ENCODE data around the gene DNTT. TPM values are rescaled to one million over a fixed set of nuclear protein-coding genes. Genes with fewer than 3 reads are reported as not detected.
A peak's percentile ranks its signal among the peaks of the same experiment; 100 is the strongest.

Gene DNTT
- total RNA-seq, 2 experiments from 2014 or later, result not detected

DNA sequence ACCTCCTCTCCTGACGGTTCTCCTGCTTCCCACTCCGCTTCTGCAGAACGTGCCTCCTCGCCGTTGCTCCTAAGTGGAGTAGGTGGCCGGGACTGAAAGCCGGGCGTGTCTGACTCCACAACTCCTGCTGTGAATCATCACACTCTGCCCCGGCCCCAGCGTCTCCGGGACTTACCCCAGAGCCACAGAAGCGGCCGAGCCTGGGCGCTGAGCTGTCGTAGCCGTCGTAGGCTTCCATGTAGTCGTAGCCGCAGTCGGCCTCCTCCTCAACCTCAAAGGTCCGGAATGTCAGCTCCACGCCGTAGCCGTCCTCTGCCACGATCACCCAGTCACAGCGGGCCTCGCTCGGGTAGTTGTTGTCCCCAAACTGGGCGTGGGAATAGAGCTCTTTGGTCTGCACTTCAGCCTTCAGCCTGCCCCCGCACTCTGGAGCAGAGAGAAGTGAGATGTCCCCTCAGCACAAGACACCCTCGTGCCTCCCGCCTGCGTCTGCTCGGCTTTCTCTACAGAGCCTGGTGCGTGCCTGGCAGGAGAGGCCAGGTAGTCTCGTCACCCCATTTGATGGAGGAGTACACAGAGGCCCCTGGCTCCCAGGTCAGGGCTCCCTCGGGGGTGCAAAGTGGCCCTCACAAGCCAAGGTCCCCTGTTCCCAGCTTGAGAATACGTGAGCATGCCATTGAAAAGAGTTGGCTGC, 65.8 kb downstream of the DNTT start:
- Mint-ChIP-seq H3K36me3 (ENCODE audit: low read depth) (no peaks in the 10 kb centered on the region), H3K4me1 (peaks cover 8% of the 10 kb centered on the region), H3K27ac (no peak overlapping the region), H3K9me3 (no peaks in the 10 kb centered on the region), H3K27me3 (peaks cover 16% of the 10 kb centered on the region), H3K4me3 (no peak overlapping the region)
- no peak for DNase-seq
- ChIA-PET CTCF (interaction anchor here (0.9 to 2.4 kb wide), 12 partner anchors 8 to 361 kb away, joined by 3 to 10 read pairs (median 4); partner anchors contain the start of genes OPALIN and TLL2), POLR2A (no interaction called here)

DNA sequence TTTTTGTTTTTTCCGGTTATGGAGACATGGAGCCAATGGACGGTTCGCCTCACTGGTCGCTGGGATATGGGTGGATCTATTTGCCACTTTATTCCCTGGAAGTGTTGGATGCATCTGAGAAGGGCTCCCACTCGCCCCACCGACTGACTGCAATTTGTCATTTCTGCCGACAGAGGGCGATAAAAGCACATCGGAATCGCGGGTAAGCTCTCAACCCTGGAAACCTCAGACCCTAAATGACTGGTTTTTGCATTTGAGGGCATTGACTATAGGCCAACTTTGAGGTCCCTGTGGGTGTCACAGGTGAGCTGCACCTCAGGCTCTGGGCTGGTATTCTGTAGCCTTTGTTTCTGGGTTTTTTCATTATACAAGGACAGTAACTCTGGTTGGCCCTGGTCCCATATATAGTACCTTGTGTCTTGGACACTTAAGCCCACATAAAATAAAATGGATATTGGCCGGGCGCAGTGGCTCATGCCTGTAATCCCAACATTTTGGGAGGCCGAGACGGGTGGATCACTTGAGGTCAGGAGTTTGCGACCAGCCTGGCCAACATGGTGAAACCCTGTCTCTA, 66.4 kb downstream of the DNTT start:
- Mint-ChIP-seq H3K9me3 (no peaks in the 10 kb centered on the region), H3K27me3 (peaks cover 21% of the 10 kb centered on the region), H3K36me3 (ENCODE audit: low read depth) (no peaks in the 10 kb centered on the region), H3K4me1 (peaks cover 13% of the 10 kb centered on the region), H3K27ac (no peak overlapping the region), H3K4me3 (no peak overlapping the region)
- POLR2A ChIA-PET, result no interaction called here
- peak; percentile 48 for DNase-seq
- CTCF ChIA-PET, result interaction anchor here (0.7 to 2.4 kb wide), 16 partner anchors 8 to 683 kb away, joined by 3 to 10 read pairs (median 3); partner anchors contain the start of genes OPALIN and TLL2

DNA sequence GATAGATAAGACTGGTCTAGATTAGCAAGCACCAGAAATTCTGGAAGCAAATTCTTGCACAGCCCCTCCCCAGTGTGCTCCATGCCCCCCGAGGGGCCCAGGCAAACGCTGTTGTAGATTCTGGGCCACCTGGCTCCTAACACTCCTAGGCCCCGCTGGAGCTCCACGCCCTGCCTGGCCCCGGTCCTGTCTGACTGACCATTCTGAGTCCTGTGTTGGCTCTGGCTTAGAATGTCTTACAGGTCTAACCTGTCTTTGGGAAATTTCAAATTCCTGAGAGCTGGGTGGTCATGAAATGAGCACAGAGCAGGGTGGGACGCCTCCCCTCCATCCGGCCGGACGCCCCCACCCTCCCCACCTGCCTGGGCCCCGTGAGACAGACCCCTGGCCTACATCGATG, 67.1 kb downstream of the DNTT start:
- CTCF ChIA-PET, result interaction anchor here (0.7 to 2.4 kb wide), 7 partner anchors 8 to 683 kb away, joined by 3 to 10 read pairs (median 4); no protein-coding TSS in a partner anchor
- no peaks in the 10 kb centered on the region for H3K9me3 Mint-ChIP-seq
- peaks cover 25% of the 10 kb centered on the region for H3K27me3 Mint-ChIP-seq
- POLR2A ChIA-PET, result no interaction called here
- peaks cover 14% of the 10 kb centered on the region for H3K4me1 Mint-ChIP-seq
- H3K4me3 Mint-ChIP-seq, result no peak overlapping the region
- H3K36me3 Mint-ChIP-seq (ENCODE audit: low read depth), result no peaks in the 10 kb centered on the region
- DNase-seq, result no peak
- no peak overlapping the region for H3K27ac Mint-ChIP-seq

GRCh38 chr10:96374004-96374403, 69.8 kb downstream of the DNTT start:
- Mint-ChIP-seq H3K27ac (no peak overlapping the region), H3K9me3 (no peaks in the 10 kb centered on the region), H3K4me3 (no peak overlapping the region), H3K4me1 (peaks cover 14% of the 10 kb centered on the region), H3K36me3 (ENCODE audit: low read depth) (no peaks in the 10 kb centered on the region), H3K27me3 (peaks cover 29% of the 10 kb centered on the region)
- POLR2A ChIA-PET, result no interaction called here
- CTCF ChIA-PET, result interaction anchor here (1.2 to 2.5 kb wide), 4 partner anchors 9 to 358 kb away, joined by 3 to 24 read pairs (median 4); no protein-coding TSS in a partner anchor
- no peak for DNase-seq

- H3K27ac Mint-ChIP-seq, result no peak overlapping the region
- peaks cover 29% of the 10 kb centered on the region for H3K27me3 Mint-ChIP-seq
- H3K36me3 Mint-ChIP-seq (ENCODE audit: low read depth), result no peaks in the 10 kb centered on the region
- ChIA-PET CTCF (interaction anchor here (0.6 to 2.5 kb wide), 15 partner anchors 9 to 797 kb away, joined by 3 to 24 read pairs (median 3); partner anchors contain the start of gene TLL2), POLR2A (interaction anchor here (1.2 kb wide), 1 partner anchor 244 kb away, joined by 4 read pairs; the partner anchor contains the start of gene ZNF518A)
- no peaks in the 10 kb centered on the region for H3K9me3 Mint-ChIP-seq
- H3K4me1 Mint-ChIP-seq, result peaks cover 14% of the 10 kb centered on the region
- no peak for DNase-seq
- H3K4me3 Mint-ChIP-seq, result peak overlapping the region; percentile 59
Observed at GRCh38 chr10:96374639-96374984, 70.4 kb downstream of the DNTT start.

- H3K4me3 Mint-ChIP-seq, result peak overlapping the region; percentile 59
- H3K9me3 Mint-ChIP-seq, result no peaks in the 10 kb centered on the region
Observed at GRCh38 chr10:96374985-96375830, 71.0 kb downstream of the DNTT start.

DNA sequence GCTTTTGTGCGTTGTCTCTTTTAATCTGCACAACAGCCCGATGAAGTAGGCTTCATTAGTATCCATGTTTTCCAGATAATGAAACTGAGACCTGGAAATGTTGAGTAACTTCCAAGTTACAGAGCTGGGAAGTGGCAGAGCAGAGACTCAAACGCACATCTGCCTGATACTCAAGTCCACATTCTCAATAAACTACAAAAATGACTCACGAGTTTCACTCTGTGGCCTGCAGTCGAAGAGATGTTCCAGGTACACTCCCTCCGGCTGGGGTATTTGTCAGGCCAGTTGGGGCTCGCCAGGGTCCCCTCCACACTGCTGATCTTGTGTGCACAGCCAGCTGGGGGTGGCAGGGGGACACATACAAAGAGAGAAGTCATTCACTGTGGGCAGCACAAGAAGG, 72.2 kb downstream of the DNTT start:
- peaks cover 29% of the 10 kb centered on the region for H3K27me3 Mint-ChIP-seq
- H3K36me3 Mint-ChIP-seq (ENCODE audit: low read depth), result no peaks in the 10 kb centered on the region
- H3K4me3 Mint-ChIP-seq, result no peak overlapping the region
- ChIA-PET POLR2A (no interaction called here), CTCF (no interaction called here)
- H3K4me1 Mint-ChIP-seq, result peaks cover 14% of the 10 kb centered on the region
- H3K27ac Mint-ChIP-seq, result no peak overlapping the region
- DNase-seq, result no peak
- no peaks in the 10 kb centered on the region for H3K9me3 Mint-ChIP-seq

More at GRCh38 chr10:96374985-96375830, 71.0 kb downstream of the DNTT start:
- DNase-seq, result peak; percentile 76
- ChIA-PET CTCF (interaction anchor here (0.6 to 2.5 kb wide), 17 partner anchors 10 to 798 kb away, joined by 3 to 24 read pairs (median 3); partner anchors contain the start of gene TLL2), POLR2A (interaction anchor here (1.2 kb wide), 1 partner anchor 245 kb away, joined by 4 read pairs; the partner anchor contains the start of gene ZNF518A)
- peaks cover 14% of the 10 kb centered on the region for H3K4me1 Mint-ChIP-seq
- H3K27ac Mint-ChIP-seq, result no peak overlapping the region
- H3K27me3 Mint-ChIP-seq, result peaks cover 29% of the 10 kb centered on the region
- no peaks in the 10 kb centered on the region for H3K36me3 Mint-ChIP-seq (ENCODE audit: low read depth)

DNA sequence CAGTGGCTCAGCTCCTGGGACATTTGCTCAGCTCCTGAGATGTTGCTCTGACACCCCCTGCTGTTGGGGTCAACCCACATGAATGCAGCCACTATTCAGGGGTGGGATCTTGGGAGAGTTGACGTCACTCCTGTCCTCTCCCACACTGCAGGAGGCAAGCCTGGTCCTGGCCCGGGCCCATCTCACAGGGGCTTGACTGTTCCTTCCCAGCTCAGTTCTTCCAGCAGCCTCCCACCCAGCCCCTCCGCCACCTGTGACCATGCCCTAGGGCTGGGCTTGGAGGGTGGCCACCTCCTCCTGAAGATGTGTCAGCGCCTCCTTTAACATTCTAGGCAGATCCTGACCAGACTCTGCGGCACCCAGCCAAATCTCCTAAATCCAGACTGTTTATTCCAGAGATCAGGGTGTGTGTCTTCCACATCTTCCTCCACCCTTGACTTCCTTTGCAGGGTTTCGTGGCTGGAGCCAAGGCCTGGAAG, 73.6 kb downstream of the DNTT start:
- H3K27me3 Mint-ChIP-seq, result peaks cover 29% of the 10 kb centered on the region
- DNase-seq, result no peak
- ChIA-PET POLR2A (no interaction called here), CTCF (interaction anchor here (0.7 kb wide), 1 partner anchor 174 kb away, joined by 3 read pairs; no protein-coding TSS in a partner anchor)
- H3K27ac Mint-ChIP-seq, result no peak overlapping the region
- H3K9me3 Mint-ChIP-seq, result no peaks in the 10 kb centered on the region
- no peak overlapping the region for H3K4me3 Mint-ChIP-seq
- no peaks in the 10 kb centered on the region for H3K36me3 Mint-ChIP-seq (ENCODE audit: low read depth)
- peaks cover 14% of the 10 kb centered on the region for H3K4me1 Mint-ChIP-seq

DNA sequence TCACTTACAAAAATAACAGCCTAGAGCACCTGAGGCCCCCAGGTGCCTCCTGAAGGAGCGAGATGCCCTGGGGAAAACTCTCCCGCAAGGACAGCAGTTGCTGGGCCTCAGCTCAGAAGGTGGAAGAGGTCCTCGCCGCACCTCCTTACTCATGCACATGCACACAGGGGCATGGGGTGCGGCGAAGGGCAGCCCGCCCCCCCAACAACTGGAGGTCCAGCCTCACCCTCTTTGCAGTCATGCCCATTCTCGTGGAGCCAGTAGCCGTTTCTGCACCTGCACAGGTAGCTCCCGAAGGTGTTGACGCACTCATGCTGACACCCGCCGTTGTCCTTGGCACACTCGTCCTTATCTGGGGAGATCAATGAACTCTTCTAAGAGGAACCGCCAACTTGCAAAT, 74.5 kb downstream of the DNTT start:
- CTCF ChIA-PET, result interaction anchor here (1.2 kb wide), 1 partner anchor 8 kb away, joined by 4 read pairs; no protein-coding TSS in a partner anchor
- no peak for DNase-seq
- no peaks in the 10 kb centered on the region for H3K9me3 Mint-ChIP-seq
- POLR2A ChIA-PET, result no interaction called here
- no peak overlapping the region for H3K27ac Mint-ChIP-seq
- H3K4me3 Mint-ChIP-seq, result no peak overlapping the region
- H3K27me3 Mint-ChIP-seq, result peaks cover 25% of the 10 kb centered on the region
- no peaks in the 10 kb centered on the region for H3K36me3 Mint-ChIP-seq (ENCODE audit: low read depth)
- peaks cover 14% of the 10 kb centered on the region for H3K4me1 Mint-ChIP-seq

GRCh38 chr10:96379758-96380157, 75.5 kb downstream of the DNTT start:
- CTCF ChIA-PET, result interaction anchor here (1.2 kb wide), 1 partner anchor 9 kb away, joined by 4 read pairs; no protein-coding TSS in a partner anchor
- Mint-ChIP-seq H3K9me3 (no peaks in the 10 kb centered on the region), H3K4me1 (peaks cover 9% of the 10 kb centered on the region)

GRCh38 chr10:96380821-96381220, 76.6 kb downstream of the DNTT start:
- CTCF ChIA-PET, result no interaction called here
- POLR2A ChIA-PET, result no interaction called here

More at GRCh38 chr10:96379758-96380157, 75.5 kb downstream of the DNTT start:
- Mint-ChIP-seq H3K27ac (no peak overlapping the region), H3K27me3 (peaks cover 21% of the 10 kb centered on the region), H3K36me3 (ENCODE audit: low read depth) (no peaks in the 10 kb centered on the region), H3K4me3 (no peak overlapping the region)
- no peak for DNase-seq
- POLR2A ChIA-PET, result no interaction called here

DNA sequence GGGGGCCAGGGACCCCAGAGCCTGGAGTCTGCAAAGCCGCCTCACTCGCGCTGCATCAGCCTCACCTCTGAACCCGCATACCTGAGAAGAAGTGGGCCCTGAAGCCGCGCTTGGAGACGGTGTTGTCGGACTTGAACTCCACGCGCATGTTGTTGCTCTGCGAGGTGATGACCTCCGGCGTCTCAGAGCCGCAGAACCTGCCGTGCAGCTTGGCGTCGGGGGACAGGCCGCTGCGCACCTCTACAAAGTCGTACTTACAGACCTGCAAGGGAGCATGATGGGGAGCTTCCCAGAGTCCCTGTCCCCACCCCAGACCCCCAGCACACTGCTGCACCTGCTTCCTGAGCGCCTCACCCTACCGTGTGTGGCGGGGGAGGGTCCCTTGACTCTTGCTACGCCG, 80.3 kb downstream of the DNTT start:
- no peak for DNase-seq
- no peaks in the 10 kb centered on the region for H3K9me3 Mint-ChIP-seq
- peaks cover 9% of the 10 kb centered on the region for H3K27me3 Mint-ChIP-seq
- no peak overlapping the region for H3K27ac Mint-ChIP-seq
- ChIA-PET CTCF (interaction anchor here (1.2 to 1.9 kb wide), 2 partner anchors 9 to 14 kb away, joined by 3 to 5 read pairs; no protein-coding TSS in a partner anchor), POLR2A (no interaction called here)
- no peak overlapping the region for H3K4me3 Mint-ChIP-seq
- no peaks in the 10 kb centered on the region for H3K4me1 Mint-ChIP-seq
- H3K36me3 Mint-ChIP-seq (ENCODE audit: low read depth), result no peaks in the 10 kb centered on the region

More at GRCh38 chr10:96380821-96381220, 76.6 kb downstream of the DNTT start:
- Mint-ChIP-seq H3K4me1 (no peaks in the 10 kb centered on the region), H3K36me3 (ENCODE audit: low read depth) (no peaks in the 10 kb centered on the region), H3K4me3 (no peak overlapping the region), H3K9me3 (no peaks in the 10 kb centered on the region), H3K27ac (no peak overlapping the region), H3K27me3 (peaks cover 12% of the 10 kb centered on the region)
- no peak for DNase-seq
